H1 (cell line): ENCODE measurements around the gene RPL13A. TPM values are rescaled to one million over a fixed set of nuclear protein-coding genes. Genes with fewer than 3 reads are reported as not detected.

Experiments used
- CTCF ChIA-PET: fragments of 300-600 bp; sonication (Branson Sonifier 250); formaldehyde crosslinking; loops from one replicate; lab custom pipeline; 2021; ENCODE audit not compliant: partially characterized antibody; lab: Charles Lee
- POLR2A ChIA-PET: fragments of 300-600 bp; sonication (Branson Sonifier 250); formaldehyde crosslinking; loops from one replicate; lab custom pipeline; 2021; ENCODE audit warnings: inconsistent platforms; ENCODE audit not compliant: partially characterized antibody; lab: Charles Lee
- DNase-seq, 2 experiments: peaks; one replicate each; pipeline versions ENCODE4 v3.0.0 to v3.0.0-alpha.2; 2010 to 2022; ENCODE audit warnings: low spot score in 2 of 2, low read depth in 1 of 2, mixed read lengths in 1 of 2
- FAIRE-seq: peaks from 2 replicates; lab custom pipeline; 2011; peaks lifted over from hg19 to GRCh38; lab: Jason Lieb, UNC
- H2AFZ ChIP-seq: 2 replicates; pipeline ENCODE4 v1.8.1; 2012; ENCODE audit warnings: low read length, inconsistent platforms
- H2AK5ac ChIP-seq: 2 replicates; pipeline ENCODE4 v1.6.1; 2013; ENCODE audit warnings: low read depth, low read length
- H2BK120ac ChIP-seq: replicated peaks from 2 replicates; pipeline ENCODE3; 2013; ENCODE audit warnings: low read depth, low read length, inconsistent platforms
- H2BK12ac ChIP-seq: 2 replicates; pipeline ENCODE4 v1.6.1; 2013; ENCODE audit warnings: low read depth, low read length
- H2BK15ac ChIP-seq: 2 replicates; pipeline ENCODE4 v1.6.1; 2013; ENCODE audit warnings: low read length
- H2BK20ac ChIP-seq: 2 replicates; pipeline ENCODE4 v1.6.1; 2013; ENCODE audit warnings: low read length
- H2BK5ac ChIP-seq: 2 replicates; pipeline ENCODE4 v1.6.1; 2013; ENCODE audit warnings: low read depth, low read length
- H3K14ac ChIP-seq: 2 replicates; pipeline ENCODE4 v1.6.1; 2013; ENCODE audit warnings: inconsistent platforms; ENCODE audit not compliant: insufficient read length
- H3K18ac ChIP-seq: 2 replicates; pipeline ENCODE4 v1.6.1; 2013; ENCODE audit warnings: low read length; ENCODE audit errors: extremely low read depth
- H3K23ac ChIP-seq: 2 replicates; pipeline ENCODE4 v1.6.1; 2013; ENCODE audit warnings: inconsistent platforms; ENCODE audit not compliant: insufficient read length
- H3K23me2 ChIP-seq: 2 replicates; pipeline ENCODE4 v1.6.1; 2013; ENCODE audit warnings: low read depth, low read length
- H3K27ac ChIP-seq: 2 replicates; pipeline ENCODE4 v1.6.1; 2011; ENCODE audit warnings: low read depth, low read length, inconsistent platforms
- H3K27me3 ChIP-seq, 4 experiments: replicated peaks in 1 of 4; 1 replicate in 1 of 4; 2 replicates in 3 of 4; pipeline versions ENCODE4 v1.6.1 to v1.8.1; 2011 to 2013; ENCODE audit warnings: low read length in 3 of 4, mild to moderate bottlenecking in 3 of 4, inconsistent platforms in 2 of 4, mixed read lengths in 2 of 4, moderate library complexity in 1 of 4; ENCODE audit not compliant: control insufficient read depth in 3 of 4, insufficient read depth in 3 of 4; ENCODE audit errors: extremely low read depth in 1 of 4
- H3K36me3 ChIP-seq, 4 experiments: 2 replicates each; pipeline versions ENCODE4 v1.6.1 to v1.8.1; 2011 to 2013; ENCODE audit warnings: mild to moderate bottlenecking in 4 of 4, low read length in 3 of 4, moderate library complexity in 2 of 4, control low read depth in 1 of 4, inconsistent platforms in 1 of 4; ENCODE audit not compliant: insufficient read depth in 4 of 4, control insufficient read depth in 2 of 4
- H3K4ac ChIP-seq: replicated peaks from 2 replicates; pipeline ENCODE3; 2013; ENCODE audit warnings: low read length, low read depth, mixed read lengths, inconsistent platforms; ENCODE audit not compliant: insufficient read length
- H3K4me1 ChIP-seq, 4 experiments: replicated peaks in 1 of 4; 1 replicate in 1 of 4; 2 replicates in 3 of 4; pipeline versions ENCODE4 v1.6.1 to v1.8.1; 2011 to 2013; ENCODE audit warnings: low read length in 3 of 4, inconsistent platforms in 2 of 4, mixed read lengths in 1 of 4; ENCODE audit not compliant: insufficient read depth in 4 of 4, control insufficient read depth in 3 of 4
- H3K4me2 ChIP-seq, 2 experiments: 2 replicates each; pipeline versions ENCODE4 v1.6.1 to v1.8.1; 2011 to 2013; ENCODE audit warnings: low read depth in 2 of 2, low read length in 2 of 2, control low read depth in 1 of 2, inconsistent platforms in 1 of 2, mild to moderate bottlenecking in 1 of 2; ENCODE audit not compliant: insufficient read depth in 1 of 2
- H3K4me3 ChIP-seq, 4 experiments: fragments of 200-600, 300-600 bp in 1 of 4; sonication (generic), shearing (Covaris generic), sonication (Bioruptor Twin) in 1 of 4; 2 replicates each; pipeline versions ENCODE4 v1.5.1 to v1.8.1; 2011 to 2016; ENCODE audit warnings: low read length in 4 of 4, low read depth in 3 of 4, control low read depth in 2 of 4, inconsistent platforms in 2 of 4, mild to moderate bottlenecking in 2 of 4, mixed read lengths in 1 of 4, moderate library complexity in 1 of 4; ENCODE audit not compliant: insufficient read depth in 2 of 4; ENCODE audit errors: extremely low read depth in 1 of 4
- H3K56ac ChIP-seq: replicated peaks from 2 replicates; pipeline ENCODE3; 2013; ENCODE audit warnings: low read depth, mild to moderate bottlenecking, mixed read lengths, low read length, inconsistent platforms; ENCODE audit not compliant: insufficient read length
- H3K79me1 ChIP-seq: 2 replicates; pipeline ENCODE4 v1.6.1; 2013; ENCODE audit warnings: low read depth, low read length, control low read depth
- H3K79me2 ChIP-seq, 2 experiments: 2 replicates each; pipeline versions ENCODE4 v1.6.1 to v1.8.1; 2012 to 2013; ENCODE audit warnings: low read length in 2 of 2, mild to moderate bottlenecking in 2 of 2, inconsistent platforms in 1 of 2; ENCODE audit not compliant: insufficient read depth in 2 of 2, control insufficient read depth in 1 of 2
- H3K9ac ChIP-seq, 4 experiments: replicated peaks in 1 of 4; 1 replicate in 1 of 4; 2 replicates in 3 of 4; pipeline versions ENCODE4 v1.6.1 to v1.8.1; 2011 to 2013; ENCODE audit warnings: low read depth in 3 of 4, low read length in 3 of 4, control low read depth in 2 of 4, mild to moderate bottlenecking in 2 of 4, moderate library complexity in 2 of 4, inconsistent platforms in 1 of 4; ENCODE audit errors: extremely low read depth in 1 of 4
- H3K9me3 ChIP-seq, 2 experiments: 2 replicates each; pipeline versions ENCODE4 v1.6.1 to v1.8.1; 2012 to 2013; ENCODE audit warnings: mild to moderate bottlenecking in 2 of 2, moderate library complexity in 2 of 2, control low read depth in 1 of 2, inconsistent platforms in 1 of 2, low read depth in 1 of 2, low read length in 1 of 2, mixed read lengths in 1 of 2; ENCODE audit not compliant: insufficient read depth in 2 of 2
- H4K20me1 ChIP-seq, 2 experiments: replicated peaks in 1 of 2; 2 replicates each; pipeline versions ENCODE3 to v1.8.1; 2011 to 2013; ENCODE audit warnings: inconsistent platforms in 2 of 2, low read length in 2 of 2, mild to moderate bottlenecking in 1 of 2; ENCODE audit not compliant: insufficient read depth in 2 of 2, control insufficient read depth in 1 of 2
- H4K5ac ChIP-seq: 2 replicates; pipeline ENCODE4 v1.6.1; 2013; ENCODE audit warnings: low read length, low read depth, mixed read lengths, inconsistent platforms; ENCODE audit not compliant: insufficient read length
- H4K8ac ChIP-seq: 2 replicates; pipeline ENCODE4 v1.8.0; 2013; ENCODE audit warnings: mild to moderate bottlenecking, moderate library complexity, low read length, inconsistent platforms; ENCODE audit not compliant: insufficient read depth; ENCODE audit errors: extremely low read depth
- H4K91ac ChIP-seq: replicated peaks from 2 replicates; pipeline ENCODE3; 2013; ENCODE audit warnings: low read length, mixed read lengths, inconsistent platforms; ENCODE audit not compliant: insufficient read length
- EP300 ChIP-seq, 2 experiments: IDR thresholded peaks; 1 replicate in 1 of 2; 2 replicates in 1 of 2; pipeline ENCODE4 v1.6.1; 2011 to 2012; ENCODE audit warnings: low read depth in 2 of 2, low read length in 2 of 2, mild to moderate bottlenecking in 2 of 2, borderline replicate concordance in 1 of 2, inconsistent platforms in 1 of 2, moderate library complexity in 1 of 2
- GTF2F1 ChIP-seq: IDR thresholded peaks from 2 replicates; pipeline ENCODE4 v1.6.1; 2012; ENCODE audit warnings: low read depth, low read length, improper control_type of control experiment, borderline replicate concordance
- NRF1 ChIP-seq: IDR thresholded peaks from 2 replicates; pipeline ENCODE4 v1.6.1; 2011; ENCODE audit warnings: mild to moderate bottlenecking, low read depth, low read length, improper control_type of control experiment
- TEAD4 ChIP-seq: IDR thresholded peaks from 2 replicates; pipeline ENCODE4 v1.6.1; 2012; ENCODE audit warnings: low read depth, low read length, inconsistent platforms, mixed read lengths
- USF2 ChIP-seq: IDR thresholded peaks from 2 replicates; pipeline ENCODE4 v1.6.1; 2011; ENCODE audit warnings: low read length, improper control_type of control experiment
- WGBS, 2 experiments: shearing (Covaris generic) in 1 of 2; methylation state at CpG; one replicate each; pipeline versions ENCODE4 v1.1.6 to v1.1.7; 2013 to 2015; ENCODE audit warnings: low lambda C conversion rate in 2 of 2, mixed read lengths in 2 of 2, inconsistent platforms in 1 of 2, low coverage in 1 of 2, missing lambda C conversion rate in 1 of 2; ENCODE audit not compliant: insufficient replicate concordance in 2 of 2, insufficient coverage in 1 of 2, insufficient read length in 1 of 2; ENCODE audit errors: extremely low coverage in 1 of 2, missing lambda C conversion rate in 1 of 2; 5-methylcytosine and 5-hydroxymethylcytosine counted together
- long read RNA-seq, 2 experiments: library from RNA in 1 of 2; library from capped mRNA in 1 of 2; stranded (forward); transcript quantifications; one replicate each; pipeline ENCODE4 v2.0.0, GENCODE V29; 2021; ENCODE audit warnings: inconsistent platforms in 1 of 2
- polyA minus RNA-seq, 3 experiments: library from RNA; depleted of rRNA, polyadenylated mRNA; stranded (reverse); fragments of >200 nt; gene quantifications; 1 replicate in 2 of 3; 2 replicates in 1 of 3; pipeline ENCODE4 v1.2.3, GENCODE V29; 2011
- polyA plus RNA-seq, 7 experiments: library from polyadenylated mRNA; depleted of rRNA in 3 of 7; stranded (reverse) in 5 of 7; unstranded in 2 of 7; fragments of >200 nt in 5 of 7; fragments of 200-250 nt in 2 of 7; gene quantifications; 1 replicate in 5 of 7; 2 replicates in 1 of 7; 4 replicates in 1 of 7; pipeline versions ENCODE4 v1.2.1 to v1.2.3, GENCODE V29; 2011 to 2013; ENCODE audit warnings: missing spikeins in 2 of 7, mixed read lengths in 2 of 7
- total RNA-seq: library from RNA; stranded (reverse); fragmentation: NEBNext Ultra II Directional; extraction: Animal tissue kit (Norgen Biotek cat#: 25700); gene quantifications from 2 replicates; pipeline ENCODE4 v1.2.1, GENCODE V29; 2021

The RPL13A gene
- total RNA-seq (3,305 and 3,520 TPM in 2 replicates), polyA plus RNA-seq (2011; rRNA removed) (8,501 and 8,868 TPM in 2 replicates), polyA minus RNA-seq (2011; rRNA and poly(A)+ RNA removed) (1,061 and 1,192 TPM in 2 replicates)
- polyA plus RNA-seq (2011; cell fraction: cytosol; rRNA removed): 6,473 TPM
- polyA plus RNA-seq (2011; cell fraction: nucleus; rRNA removed): 8,490 TPM
- polyA plus RNA-seq (2012, experiment 1 of 2): 3,636 to 6,700 TPM (median 4,913 TPM) in 4 replicates
- polyA plus RNA-seq (2012, experiment 2 of 2): 4,417 TPM
- 5,169 TPM for polyA plus RNA-seq (2013, experiment 1 of 2)
- 4,987 TPM for polyA plus RNA-seq (2013, experiment 2 of 2)
- 1,493 TPM for polyA minus RNA-seq (2011; cell fraction: cytosol; rRNA and poly(A)+ RNA removed)
- 3,411 TPM for polyA minus RNA-seq (2011; cell fraction: nucleus; rRNA and poly(A)+ RNA removed)
- long read RNA-seq, experiment 1, transcript RPL13A-204 (5 exons, 728 nt): minor isoform, 5 of 1,884 reads
- long read RNA-seq, experiment 1, transcript RPL13A-214 (8 exons, 1,122 nt): minor isoform, 13 of 1,884 reads
- long read RNA-seq, experiment 1, transcript RPL13A-201 (8 exons, 1,181 nt): major isoform, 1,110 of 1,884 reads
- long read RNA-seq, experiment 1, partial matches to known transcripts: 567 of 1,884 reads
- long read RNA-seq, experiment 1, other reads (novel, unspliced or antisense): 186 of 1,884 reads
- long read RNA-seq, experiment 2, transcript RPL13A-201 (8 exons, 1,181 nt): major isoform, 1,146 of 1,255 reads
- long read RNA-seq, experiment 2, transcript RPL13A-214 (8 exons, 1,122 nt): minor isoform, 26 of 1,255 reads
- long read RNA-seq, experiment 2, partial matches to known transcripts: 50 of 1,255 reads
- long read RNA-seq, experiment 2, other reads (novel, unspliced or antisense): 29 of 1,255 reads

- H3K14ac ChIP-seq: no peak within 1 kb of the TSS
- TF ChIP-seq NRF1 (peak; percentile 92), GTF2F1 (peak; percentile 97), USF2 (peak; percentile 97), EP300 (IDR thresholded peaks at IDR 0.05; ENCODE audit: borderline replicate concordance in 1 of 2, low read depth in 2 of 2, low read length in 2 of 2) (no peak), TEAD4 (peak; percentile 10; the same call in 1 of the 2 replicates)
These were observed at the start of gene RPL13A for GRCh38 chr19:49487277-49488045. TSS of gene RPL13A (plus strand) at chr19:49487608. CDS start at chr19:49487630, 22 bp downstream.

More at GRCh38 chr19:49487277-49488045, at the start of gene RPL13A:
- POLR2A ChIA-PET: interaction anchor here (0.6 to 10.8 kb wide), 35 partner anchors 10 to 836 kb away, joined by 3 to 138 read pairs (median 5); partner anchors contain the start of genes ALDH16A1, FCGRT, NOSIP and PIH1D1
- H4K20me1 ChIP-seq: peaks cover 15 to 20% of the 10 kb centered on the region in 2 experiments
- peaks cover 0 to 8% (median 2%) of the 10 kb centered on the region in 4 experiments; a peak in 3 of 7 replicates for H3K4me1 ChIP-seq
- H2BK15ac ChIP-seq: 0 out of 2 replicates have a peak within 1 kb of the TSS, but pooled peaks have one; percentile 84
- peaks cover 12% of the 10 kb centered on the region for H3K23me2 ChIP-seq
- H3K79me1 ChIP-seq: peaks cover 2% of the 10 kb centered on the region; the same call in 1 of the 2 replicates
- FAIRE-seq: peak; percentile 52
- H2BK20ac ChIP-seq: no peak within 1 kb of the TSS; the same call in 1 of the 2 replicates
- peak within 1 kb of the TSS; percentile 18 for H3K23ac ChIP-seq
- H3K36me3 ChIP-seq: peaks cover 26 to 44% (median 35%) of the 10 kb centered on the region in 4 experiments
- H3K9ac ChIP-seq: peak within 1 kb of the TSS; percentile 99 to 100 (median 100)
- H3K79me2 ChIP-seq: peaks cover 20 to 31% of the 10 kb centered on the region in 2 experiments
- H2BK12ac ChIP-seq: peak within 1 kb of the TSS; percentile 68; the same call in 1 of the 2 replicates
- H3K27me3 ChIP-seq: no peaks in the 10 kb centered on the region
- peak within 1 kb of the TSS; percentile 96 to 100 (median 100) for H3K4me3 ChIP-seq
- H2AFZ ChIP-seq: no peak within 1 kb of the TSS
- H2BK5ac ChIP-seq: peak within 1 kb of the TSS; percentile 99
- H2AK5ac ChIP-seq: peak within 1 kb of the TSS; percentile 97; the same call in 1 of the 2 replicates
- H4K8ac ChIP-seq: peak within 1 kb of the TSS; percentile 94
- H2BK120ac ChIP-seq: peak within 1 kb of the TSS; percentile 39
- peak within 1 kb of the TSS; percentile 98 for H3K27ac ChIP-seq
- peak within 1 kb of the TSS; percentile 61 for H4K5ac ChIP-seq
- H3K56ac ChIP-seq: peak within 1 kb of the TSS; percentile 96
- H3K4me2 ChIP-seq: peak within 1 kb of the TSS; percentile 85 to 98
- peak within 1 kb of the TSS; percentile 91 for H4K91ac ChIP-seq
- peak; percentile 99 to 100 for DNase-seq
- no peaks in the 10 kb centered on the region for H3K9me3 ChIP-seq
- peak within 1 kb of the TSS; percentile 98 for H3K18ac ChIP-seq
- CTCF ChIA-PET: interaction anchor here (3.0 kb wide), 1 partner anchor 9 kb away, joined by 9 read pairs; no protein-coding TSS in a partner anchor
- 1% methylated on average over 57 of the region's 57 CpGs; no CpG with 5 or more reads in 1 of the 2 experiments for WGBS, 2 experiments
- H3K4ac ChIP-seq: peak within 1 kb of the TSS; percentile 66
